HCT116 (cell line): Measurements from ENCODE around the gene SHANK2. TPM values are rescaled to one million over a fixed set of nuclear protein-coding genes. Genes with fewer than 3 reads are reported as not detected.
"Not testable (repeated sequence)": the region's sequence is repeated elsewhere in the genome, so short reads cannot be mapped to it uniquely, and the experiment has no call there.

Experiments used
- ATAC-seq: fragments of 200-7000 bp; cut with Tn5 transposase; 2 replicates; pipeline ENCODE4 v1.9.1; 2020; ENCODE audit warnings: mild to moderate bottlenecking, moderate library complexity
- BruUV-seq: library from RNA; stranded (reverse); fragments of 400-500 nt; replicated peaks from 2 replicates; lab custom pipeline; 2021; lab: Mats Ljungman, UMichigan
- CTCF ChIA-PET: fragments of 300-600 bp; sonication (Branson Sonifier 250); formaldehyde crosslinking; loops from one replicate; lab custom pipeline; 2021; ENCODE audit warnings: antibody characterized with exemption; lab: Charles Lee
- POLR2A ChIA-PET: fragments of 300-600, 350-600 bp; sonication (Branson Sonifier 250); formaldehyde crosslinking; loops from one replicate; lab custom pipeline; 2021; ENCODE audit warnings: antibody characterized with exemption; lab: Charles Lee
- RAD21 ChIA-PET, 2 experiments: fragments of 300-600 bp; sonication (Branson Sonifier 250); formaldehyde crosslinking; loops; one replicate each; lab custom pipeline; 2023; ENCODE audit warnings: low total read pairs in 2 of 2; ENCODE audit not compliant: uncharacterized antibody in 2 of 2, unreplicated experiment in 2 of 2, low non-redundant PET in 1 of 2; lab: Charles Lee
- DNase-seq: peaks from one replicate; pipeline ENCODE4 v3.0.0-alpha.2; 2010; ENCODE audit warnings: low read depth, low spot score
- H2AFZ ChIP-seq: fragments of 200-600 bp; shearing (Covaris generic), sonication (generic); 2 replicates; pipeline ENCODE4 v1.6.1; 2017; ENCODE audit warnings: low read depth, mixed run types, mixed read lengths, antibody characterized with exemption, low read length; ENCODE audit not compliant: poor library complexity, severe bottlenecking
- H3K27ac ChIP-seq: 2 replicates; pipeline ENCODE4 v1.5.1; 2012; ENCODE audit warnings: low read depth, low read length
- H3K27me3 ChIP-seq: fragments of 200-600 bp; sonication (generic); 2 replicates; pipeline ENCODE4 v1.6.1; 2016; ENCODE audit warnings: mixed run types, low read length, mixed read lengths; ENCODE audit not compliant: insufficient read depth
- H3K36me3 ChIP-seq, 2 experiments: fragments of 200-500 bp in 1 of 2; fragments of 200-600 bp in 1 of 2; sonication (Bioruptor generic) in 1 of 2; sonication (generic) in 1 of 2; 2 replicates each; pipeline versions ENCODE4 v1.5.1 to v1.6.1; 2014 to 2016; ENCODE audit warnings: low read length in 2 of 2, inconsistent platforms in 1 of 2, mixed read lengths in 1 of 2, mixed run types in 1 of 2; ENCODE audit not compliant: insufficient read depth in 2 of 2, control insufficient read depth in 1 of 2
- H3K4me1 ChIP-seq, 2 experiments: fragments of 200-600 bp in 1 of 2; sonication (generic) in 1 of 2; 2 replicates each; pipeline versions ENCODE4 v1.5.1 to v1.6.1; 2012 to 2017; ENCODE audit warnings: low read length in 2 of 2, inconsistent platforms in 1 of 2, mild to moderate bottlenecking in 1 of 2, mixed read lengths in 1 of 2, mixed run types in 1 of 2, moderate library complexity in 1 of 2; ENCODE audit not compliant: insufficient read depth in 2 of 2, control insufficient read depth in 1 of 2
- H3K4me2 ChIP-seq: fragments of 200-600 bp; sonication (generic); 2 replicates; pipeline ENCODE4 v1.6.1; 2017; ENCODE audit warnings: mixed run types, low read length, mixed read lengths
- H3K4me3 ChIP-seq, 2 experiments: fragments of 200-600 bp in 1 of 2; sonication (generic) in 1 of 2; replicated peaks in 1 of 2; 2 replicates each; pipeline ENCODE4 v1.5.1; 2011 to 2016; ENCODE audit warnings: low read length in 2 of 2, control low read depth in 1 of 2, low read depth in 1 of 2, mild to moderate bottlenecking in 1 of 2, mixed read lengths in 1 of 2, mixed run types in 1 of 2
- H3K79me2 ChIP-seq: fragments of 200-600 bp; sonication (generic); 2 replicates; pipeline ENCODE4 v1.6.1; 2017; ENCODE audit warnings: mild to moderate bottlenecking, mixed run types, low read length, moderate library complexity, mixed read lengths; ENCODE audit not compliant: insufficient read depth
- H3K9ac ChIP-seq: fragments of 200-600 bp; sonication (generic); 2 replicates; pipeline ENCODE4 v1.6.1; 2016; ENCODE audit warnings: low read length, mixed read lengths
- H3K9me2 ChIP-seq: fragments of 200-600 bp; sonication (generic), shearing (Covaris generic); 2 replicates; pipeline ENCODE4 v1.6.1; 2017; ENCODE audit warnings: mixed run types, mild to moderate bottlenecking, moderate library complexity; ENCODE audit not compliant: insufficient read depth
- H3K9me3 ChIP-seq, 2 experiments: fragments of 200-500 bp in 1 of 2; fragments of 200-600 bp in 1 of 2; sonication (Bioruptor generic) in 1 of 2; sonication (generic) in 1 of 2; 2 replicates each; pipeline ENCODE4 v1.6.1; 2014 to 2017; ENCODE audit warnings: low read length in 2 of 2, mixed read lengths in 2 of 2, inconsistent platforms in 1 of 2, low read depth in 1 of 2, mild to moderate bottlenecking in 1 of 2, mixed run types in 1 of 2, moderate library complexity in 1 of 2; ENCODE audit not compliant: control insufficient read depth in 1 of 2, insufficient read depth in 1 of 2
- H4K20me1 ChIP-seq: fragments of 200-600 bp; sonication (generic), shearing (Covaris generic); 2 replicates; pipeline ENCODE4 v1.6.1; 2017; ENCODE audit warnings: mixed run types, mild to moderate bottlenecking, moderate library complexity; ENCODE audit not compliant: insufficient read depth
- CBX3 ChIP-seq: IDR thresholded peaks from 2 replicates; pipeline ENCODE4 v1.6.1; 2012; ENCODE audit warnings: low read depth
- CEBPB ChIP-seq: IDR thresholded peaks from 2 replicates; pipeline ENCODE4 v1.6.1; 2012; ENCODE audit warnings: low read depth
- ELF1 ChIP-seq: IDR thresholded peaks from 2 replicates; pipeline ENCODE4 v1.6.1; 2012; ENCODE audit warnings: low read depth, borderline replicate concordance
- EZH2phosphoT487 ChIP-seq: fragments of 200-600 bp; IDR thresholded peaks from 2 replicates; pipeline ENCODE4 v1.6.1; 2018; ENCODE audit warnings: antibody characterized with exemption, borderline replicate concordance
- FOSL1 ChIP-seq: IDR thresholded peaks from 2 replicates; pipeline ENCODE4 v1.6.1; 2012; ENCODE audit warnings: low read depth
- JUND ChIP-seq: IDR thresholded peaks from 2 replicates; pipeline ENCODE4 v1.6.1; 2012
- POLR2A ChIP-seq: IDR thresholded peaks from 2 replicates; pipeline ENCODE4 v1.7.0; 2011; ENCODE audit warnings: borderline replicate concordance; ENCODE audit not compliant: insufficient read depth, insufficient read length; ENCODE audit errors: extremely low read depth
- SIN3A ChIP-seq: IDR thresholded peaks from 2 replicates; pipeline ENCODE4 v1.6.1; 2012; ENCODE audit warnings: low read depth
- SP1 ChIP-seq: IDR thresholded peaks from 2 replicates; pipeline ENCODE4 v1.6.1; 2012; ENCODE audit warnings: low read depth
- SRF ChIP-seq: IDR thresholded peaks from 2 replicates; pipeline ENCODE4 v1.6.1; 2012; ENCODE audit warnings: low read depth
- TCF7L2 ChIP-seq: IDR thresholded peaks from 2 replicates; pipeline ENCODE4 v1.7.0; 2011; ENCODE audit warnings: borderline replicate concordance, inconsistent platforms; ENCODE audit not compliant: insufficient read depth, insufficient read length; ENCODE audit errors: extremely low read depth
- YY1 ChIP-seq: IDR thresholded peaks from 2 replicates; pipeline ENCODE4 v1.6.1; 2011; ENCODE audit warnings: low read length, low read depth, moderate library complexity, mild to moderate bottlenecking; ENCODE audit not compliant: insufficient replicate concordance; ENCODE audit errors: extremely low read depth
- ZBTB33 ChIP-seq: IDR thresholded peaks from 2 replicates; pipeline ENCODE4 v1.6.1; 2011; ENCODE audit warnings: mild to moderate bottlenecking, low read length, moderate library complexity; ENCODE audit not compliant: insufficient replicate concordance; ENCODE audit errors: extremely low read depth
- ZNF274 ChIP-seq: fragments of 200-500 bp; sonication (Bioruptor generic); IDR thresholded peaks from 2 replicates; pipeline ENCODE4 v1.6.1; 2014; ENCODE audit warnings: mild to moderate bottlenecking, low read depth, low read length, inconsistent platforms
- intact Hi-C: fragments of 100-400 bp; cut with micrococcal nuclease; formaldehyde crosslinking; loops from 2 replicates; pipeline ENCODE4 v1.10.0; 2022
- total RNA-seq: library from RNA; stranded (reverse); gene quantifications from one replicate; pipeline ENCODE4 v1.2.1, GENCODE V29; 2021; ENCODE audit not compliant: unreplicated experiment
- TF ChIP-seq, protein P1 (sequence below): IDR thresholded peaks from 2 replicates; pipeline ENCODE4 v1.6.1; 2012; ENCODE audit warnings: low read depth

Gene SHANK2
- total RNA-seq, 1 experiment from 2014 or later = 16.9 TPM

DNA sequence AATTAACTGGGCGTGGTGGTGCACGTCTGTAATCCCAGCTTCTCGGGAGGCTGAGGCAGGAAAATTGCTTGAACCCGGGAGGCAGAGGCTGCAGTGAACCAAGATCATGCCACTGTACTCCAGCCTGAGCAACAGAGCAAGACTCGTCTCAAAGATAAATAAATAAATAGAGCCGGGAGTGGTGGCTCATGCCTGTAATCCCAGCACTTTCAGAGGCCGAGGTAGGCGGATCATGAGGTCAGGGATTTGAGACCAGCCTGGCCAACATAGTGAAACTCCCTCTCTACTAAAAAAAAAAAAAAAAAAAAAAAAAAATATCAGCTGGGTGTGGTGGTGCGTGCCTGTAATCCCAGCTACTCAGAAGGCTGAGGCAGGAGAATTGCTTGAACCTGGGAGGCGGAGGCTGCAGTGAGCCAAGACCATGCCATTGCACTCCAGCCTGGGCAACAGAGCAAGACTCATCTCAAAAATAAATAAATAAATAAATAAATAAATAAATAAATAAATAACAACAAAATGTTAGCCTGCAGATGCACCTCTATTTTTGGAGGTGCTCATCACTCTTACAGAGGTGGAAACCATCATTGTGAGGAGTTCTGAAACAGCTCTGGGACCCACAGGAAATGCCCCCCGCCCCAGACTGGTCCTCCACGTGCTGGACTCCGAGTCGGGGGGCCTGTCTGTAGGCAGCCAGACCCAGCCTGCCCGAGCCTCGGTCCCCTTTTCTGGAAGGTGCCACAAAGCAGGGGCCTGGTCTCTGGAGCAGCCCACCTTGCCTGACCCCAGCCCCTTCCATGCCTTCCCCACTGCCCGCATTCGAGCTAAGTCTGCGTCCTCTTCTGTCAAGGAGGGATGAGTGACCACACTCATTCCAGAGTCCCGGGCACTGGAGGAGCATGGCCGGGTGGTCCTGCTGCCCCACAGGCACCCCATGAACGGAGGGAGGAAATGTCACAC is 18.2 kb downstream of the SHANK2 start:
- ATAC-seq, H3K4me2 ChIP-seq, H3K9me2 ChIP-seq, H3K27ac ChIP-seq, H3K27me3 ChIP-seq, H3K36me3 ChIP-seq, H4K20me1 ChIP-seq, H3K9me3 ChIP-seq, H3K4me1 ChIP-seq, BruUV-seq, H3K9ac ChIP-seq, intact Hi-C loops, POLR2A ChIA-PET, H2AFZ ChIP-seq, H3K79me2 ChIP-seq, CTCF ChIA-PET, RAD21 ChIA-PET, H3K4me3 ChIP-seq, DNase-seq: not testable (repeated sequence)

GRCh38 chr11:71232364-71232763 is 20.0 kb downstream of the SHANK2 start:
- H3K79me2 ChIP-seq = no peaks in the 10 kb centered on the region
- RAD21 ChIA-PET = no interaction called here

More at GRCh38 chr11:71232364-71232763, 20.0 kb downstream of the SHANK2 start:
- intact Hi-C loops = no loop called here
- peaks cover 2 to 5% of the 10 kb centered on the region in 2 experiments; a peak in 2 of 4 replicates for H3K9me3 ChIP-seq
- no peak for TF ChIP-seq JUND
- no peak for TF ChIP-seq SIN3A
- no peak for TF ChIP-seq ZNF274
- no peak for TF ChIP-seq CBX3
- no peak for TF ChIP-seq CEBPB
- TF ChIP-seq ZBTB33 = no peak
- no peak for TF ChIP-seq SP1
- no peak for TF ChIP-seq YY1
- no peak for TF ChIP-seq POLR2A
- TF ChIP-seq SRF = no peak
- TF ChIP-seq ELF1 = no peak
- TF ChIP-seq, protein P1, sequence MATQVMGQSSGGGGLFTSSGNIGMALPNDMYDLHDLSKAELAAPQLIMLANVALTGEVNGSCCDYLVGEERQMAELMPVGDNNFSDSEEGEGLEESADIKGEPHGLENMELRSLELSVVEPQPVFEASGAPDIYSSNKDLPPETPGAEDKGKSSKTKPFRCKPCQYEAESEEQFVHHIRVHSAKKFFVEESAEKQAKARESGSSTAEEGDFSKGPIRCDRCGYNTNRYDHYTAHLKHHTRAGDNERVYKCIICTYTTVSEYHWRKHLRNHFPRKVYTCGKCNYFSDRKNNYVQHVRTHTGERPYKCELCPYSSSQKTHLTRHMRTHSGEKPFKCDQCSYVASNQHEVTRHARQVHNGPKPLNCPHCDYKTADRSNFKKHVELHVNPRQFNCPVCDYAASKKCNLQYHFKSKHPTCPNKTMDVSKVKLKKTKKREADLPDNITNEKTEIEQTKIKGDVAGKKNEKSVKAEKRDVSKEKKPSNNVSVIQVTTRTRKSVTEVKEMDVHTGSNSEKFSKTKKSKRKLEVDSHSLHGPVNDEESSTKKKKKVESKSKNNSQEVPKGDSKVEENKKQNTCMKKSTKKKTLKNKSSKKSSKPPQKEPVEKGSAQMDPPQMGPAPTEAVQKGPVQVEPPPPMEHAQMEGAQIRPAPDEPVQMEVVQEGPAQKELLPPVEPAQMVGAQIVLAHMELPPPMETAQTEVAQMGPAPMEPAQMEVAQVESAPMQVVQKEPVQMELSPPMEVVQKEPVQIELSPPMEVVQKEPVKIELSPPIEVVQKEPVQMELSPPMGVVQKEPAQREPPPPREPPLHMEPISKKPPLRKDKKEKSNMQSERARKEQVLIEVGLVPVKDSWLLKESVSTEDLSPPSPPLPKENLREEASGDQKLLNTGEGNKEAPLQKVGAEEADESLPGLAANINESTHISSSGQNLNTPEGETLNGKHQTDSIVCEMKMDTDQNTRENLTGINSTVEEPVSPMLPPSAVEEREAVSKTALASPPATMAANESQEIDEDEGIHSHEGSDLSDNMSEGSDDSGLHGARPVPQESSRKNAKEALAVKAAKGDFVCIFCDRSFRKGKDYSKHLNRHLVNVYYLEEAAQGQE = no peak
- TF ChIP-seq EZH2phosphoT487 = no peak
- no peak for TF ChIP-seq FOSL1
- no peak for TF ChIP-seq TCF7L2
- TF ChIP-seq, all 23 proteins: peak for 0
- ATAC-seq (no peak), DNase-seq (no peak)
- Histone ChIP-seq H3K9me2 (no peaks in the 10 kb centered on the region), H3K9ac (no peak overlapping the region), H3K4me1 (no peaks in the 10 kb centered on the region), H3K4me2 (no peak overlapping the region), H3K27me3 (no peaks in the 10 kb centered on the region), H4K20me1 (no peaks in the 10 kb centered on the region), H3K27ac (no peak overlapping the region), H2AFZ (no peak overlapping the region), H3K4me3 (no peak overlapping the region), H3K36me3 (no peaks in the 10 kb centered on the region)
- ChIA-PET POLR2A (no interaction called here), CTCF (no interaction called here)
- no TSS peak for BruUV-seq
